Fibroblast of the aortic adventitia (primary cell): ENCODE measurements around the gene EME1. TPM values are rescaled to one million over a fixed set of nuclear protein-coding genes. Genes with fewer than 3 reads are reported as not detected.
A peak's percentile ranks its signal among the peaks of the same experiment; 100 is the strongest.

Source experiments
- DNase-seq: peaks from one replicate; pipeline ENCODE4 v3.0.0-alpha.2; 2010; ENCODE audit warnings: low read depth
- H3K4me3 ChIP-seq: 2 replicates; pipeline ENCODE4 v1.5.1; 2011; ENCODE audit warnings: low read depth, mild to moderate bottlenecking, control low read depth, low read length, moderate library complexity
- CTCF ChIP-seq: IDR thresholded peaks from 2 replicates; pipeline ENCODE4 v1.5.1; 2011; ENCODE audit warnings: mild to moderate bottlenecking, low read length, control low read depth, inconsistent platforms; ENCODE audit not compliant: insufficient read depth
- total RNA-seq: library from RNA; depleted of rRNA; stranded (reverse); fragments of >200 nt; gene quantifications from 2 replicates; pipeline ENCODE4 v1.2.3, GENCODE V29; 2012; ENCODE audit warnings: low replicate concordance

EME1 gene
- 9.1 TPM in 1 of 2 replicates, not detected in the other for total RNA-seq

- TF ChIP-seq CTCF, result no peak
- peak within 1 kb of the TSS; percentile 100 for H3K4me3 ChIP-seq
- DNase-seq, result peak; percentile 88
Measured at GRCh38 chr17:50372758-50373556, at the start of gene EME1, which contains the start of gene MRPL27. TSS of gene EME1 (plus strand) at chr17:50373229. CDS start at chr17:50375209, 1,980 bp downstream. TSS of gene MRPL27 (minus strand) at chr17:50373184. CDS start at chr17:50373170, 14 bp downstream.

GRCh38 chr17:50325906-50326305, 47.1 kb upstream of the EME1 start:
- no peak overlapping the region for H3K4me3 ChIP-seq
- TF ChIP-seq CTCF, result no peak

GRCh38 chr17:50326831-50327364, 46.1 kb upstream of the EME1 start:
- TF ChIP-seq CTCF, result no peak
- DNase-seq, result no peak
- no peak overlapping the region for H3K4me3 ChIP-seq

More at GRCh38 chr17:50325906-50326305, 47.1 kb upstream of the EME1 start:
- no peak for DNase-seq

- no peak for TF ChIP-seq CTCF
- no peak overlapping the region for H3K4me3 ChIP-seq
- no peak for DNase-seq
Measured at GRCh38 chr17:50328363-50329325, 44.4 kb upstream of the EME1 start.

- no peak overlapping the region for H3K4me3 ChIP-seq
- DNase-seq, result peak; percentile 21
Measured at GRCh38 chr17:50329716-50330115, 43.3 kb upstream of the EME1 start.

More at GRCh38 chr17:50329716-50330115, 43.3 kb upstream of the EME1 start:
- no peak for TF ChIP-seq CTCF
